ENCODE measurements around the gene POU3F2. TPM values are rescaled to one million over a fixed set of nuclear protein-coding genes. Genes with fewer than 3 reads are reported as not detected.

POU3F2 gene
- polyA plus RNA-seq, 2 of the 4 experiments (the other 2 are of a cell fraction), result not detected

- no peak for DNase-seq (ENCODE audit: low read depth in 1 of 2, low spot score in 1 of 2)
- ATAC-seq, result no peak
- H3K4me1 ChIP-seq, result peaks cover 5% of the 10 kb centered on the region; the same call in 2 of the 3 replicates
- H3K4me2 ChIP-seq, result no peak overlapping the region
- POLR2A ChIA-PET, result no interaction called here
- no peak overlapping the region for H3K4me3 ChIP-seq
- CTCF ChIA-PET, result no interaction called here
- TF ChIP-seq EHF (CRISPR knock-in tag; IDR thresholded peaks at IDR 0.05), result no peak
- TF ChIP-seq BHLHE40 (IDR thresholded peaks at IDR 0.05; ENCODE audit: low read depth, low read length), result no peak
- TF ChIP-seq GATA3 (IDR thresholded peaks at IDR 0.05; ENCODE audit: borderline replicate concordance), result no peak
- TF ChIP-seq RNF2 (IDR thresholded peaks at IDR 0.05; ENCODE audit: borderline replicate concordance, low read depth), result no peak
- no peak for TF ChIP-seq NFE2L2 (conservative IDR thresholded peaks at IDR 0.05; ENCODE audit: low read length)
- TF ChIP-seq JUNB (IDR thresholded peaks at IDR 0.05), result no peak
- TF ChIP-seq RFX5 (IDR thresholded peaks at IDR 0.05), result no peak
- no peak for TF ChIP-seq EP300 (IDR thresholded peaks at IDR 0.05)
- no peak for TF ChIP-seq HDAC2 (IDR thresholded peaks at IDR 0.05)
- TF ChIP-seq SREBF2 (IDR thresholded peaks at IDR 0.05), result no peak
- no peak for TF ChIP-seq JUN (IDR thresholded peaks at IDR 0.05)
- 46% methylated on average over 33 of the region's 44 CpGs for WGBS (ENCODE audit: missing lambda C conversion rate)
- no peak for FAIRE-seq
- H3K27ac ChIP-seq, result no peak overlapping the region
- H3K9me3 ChIP-seq, result no peaks in the 10 kb centered on the region
Measured at GRCh38 chr6:98827295-98828159, 6.8 kb upstream of the POU3F2 start.

- WGBS (ENCODE audit: missing lambda C conversion rate), result 52% methylated on average over 12 of the region's 12 CpGs
- Histone ChIP-seq H3K4me2 (no peak overlapping the region), H3K4me3 (no peak overlapping the region), H3K4me1 (peaks cover 11% of the 10 kb centered on the region; the same call in 2 of the 3 replicates), H3K27ac (no peak overlapping the region), H3K9me3 (no peaks in the 10 kb centered on the region)
- ATAC-seq (no peak), FAIRE-seq (no peak), DNase-seq (ENCODE audit: low read depth in 1 of 2, low spot score in 1 of 2) (no peak)
- TF ChIP-seq HOXA7 (CRISPR knock-in tag; IDR thresholded peaks at IDR 0.05), result no peak
- no peak for TF ChIP-seq ESRRA (IDR thresholded peaks at IDR 0.05; ENCODE audit: borderline replicate concordance, low read length)
- no peak for TF ChIP-seq HES2 (IDR thresholded peaks at IDR 0.05)
- no peak for TF ChIP-seq FOSB (CRISPR knock-in tag; IDR thresholded peaks at IDR 0.05)
- no peak for TF ChIP-seq FOXS1 (CRISPR knock-in tag; IDR thresholded peaks at IDR 0.05)
- no peak for TF ChIP-seq RCOR1 (IDR thresholded peaks at IDR 0.05; ENCODE audit: low read depth, low read length)
- no peak for TF ChIP-seq MYC (IDR thresholded peaks at IDR 0.05; ENCODE audit: borderline replicate concordance, low read length)
- TF ChIP-seq ZNF302 (CRISPR knock-in tag; IDR thresholded peaks at IDR 0.05), result no peak
- TF ChIP-seq JUNB (IDR thresholded peaks at IDR 0.05), result no peak
- no peak for TF ChIP-seq KDM5A (IDR thresholded peaks at IDR 0.05)
- no peak for TF ChIP-seq EHF (CRISPR knock-in tag; IDR thresholded peaks at IDR 0.05)
- no peak for TF ChIP-seq CHD4 (IDR thresholded peaks at IDR 0.05; ENCODE audit: borderline replicate concordance)
- TF ChIP-seq HMGXB4 (CRISPR knock-in tag; IDR thresholded peaks at IDR 0.05; ENCODE audit: borderline replicate concordance), result no peak
- TF ChIP-seq HOXB5 (CRISPR knock-in tag; IDR thresholded peaks at IDR 0.05), result no peak
- TF ChIP-seq PBX3 (IDR thresholded peaks at IDR 0.05), result no peak
- POLR2A ChIA-PET, result no interaction called here
- CTCF ChIA-PET, result no interaction called here
Measured at GRCh38 chr6:98828211-98828788, 6.1 kb upstream of the POU3F2 start.
